ENCODE results near the gene PDCD1.

- TF ChIP-seq EZH2 (IDR thresholded peaks at IDR 0.05; ENCODE audit: low read length, missing control alignments) (no peak), CTCF (conservative IDR thresholded peaks at IDR 0.05 in 1 of 2, IDR thresholded peaks at IDR 0.05 in 1 of 2; ENCODE audit: low read depth in 1 of 2, low read length in 2 of 2) (no peak)
Measured at GRCh38 chr2:241842067-241842415, 16.7 kb downstream of the PDCD1 start.
